ENCODE data around the gene KRTAP2-4.
"Not testable (repeated sequence)": the region's sequence is repeated elsewhere in the genome, so short reads cannot be mapped to it uniquely, and the experiment has no call there.

KRTAP2-4 gene

DNA sequence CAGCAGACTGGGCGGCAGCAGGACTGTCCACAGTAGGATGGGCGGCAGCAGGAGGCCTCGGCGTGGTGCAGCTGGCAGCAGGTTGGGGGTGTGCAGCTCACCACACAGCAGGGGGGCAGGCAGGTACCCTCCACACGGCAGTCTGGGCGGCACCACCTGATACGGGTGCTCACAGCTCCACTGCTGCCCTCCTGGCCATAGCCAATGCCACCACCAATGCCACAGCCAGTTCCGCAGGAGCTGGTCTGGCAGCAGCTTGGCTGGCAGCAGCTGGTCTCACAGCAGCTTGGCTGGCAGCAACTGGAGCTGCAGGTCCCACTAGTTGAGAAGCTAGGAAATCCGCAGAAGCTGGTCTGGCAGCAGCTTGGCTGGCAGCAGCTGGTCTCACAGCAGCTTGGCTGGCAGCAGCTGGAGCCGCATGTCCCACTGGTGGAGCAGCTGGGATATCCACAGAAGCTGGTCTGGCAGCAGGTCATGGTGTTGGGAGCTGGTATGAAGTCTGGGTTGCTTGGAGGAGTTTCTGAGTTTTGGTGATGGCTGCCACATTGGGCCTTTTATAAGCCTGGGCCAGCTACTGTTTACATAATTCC lies 31.2 kb downstream of the KRTAP2-4 start, which contains the start of gene KRTAP1-3:
Gene KRTAP1-3 (minus strand): TSS at position 529 of the 590 bp plus-strand sequence. CDS start 53 bp downstream, at position 476.
- not testable (repeated sequence) for DNase-seq

DNA sequence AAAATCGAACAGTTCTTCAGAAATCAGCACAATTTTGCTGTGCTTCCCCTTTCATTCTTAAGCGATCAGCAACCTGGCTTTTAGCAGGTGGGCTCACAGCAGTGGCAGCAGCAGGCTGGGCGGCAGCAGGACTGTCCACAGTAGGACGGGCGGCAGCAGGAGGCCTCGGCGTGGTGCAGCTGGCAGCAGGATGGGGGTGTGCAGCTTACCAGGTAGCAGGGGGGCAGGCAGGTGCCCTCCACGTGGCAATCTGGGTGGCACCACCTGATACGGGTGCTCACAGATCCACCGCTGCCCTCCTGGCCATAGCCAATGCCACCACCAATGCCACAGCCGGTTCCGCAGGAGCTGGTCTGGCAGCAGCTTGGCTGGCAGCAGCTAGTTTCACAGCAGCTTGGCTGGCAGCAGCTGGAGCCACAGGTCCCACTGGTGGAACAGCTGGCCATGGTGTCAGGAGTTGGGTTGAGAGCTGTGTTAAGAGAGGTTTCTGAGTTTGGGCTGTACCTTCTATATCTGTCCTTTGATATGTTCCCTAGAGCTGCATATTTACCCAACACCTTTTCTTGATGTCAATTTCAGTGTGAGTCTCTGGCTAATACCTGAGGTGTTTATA lies 35.9 kb downstream of the KRTAP2-4 start, which contains the start of gene KRTAP1-4:
Gene KRTAP1-4 (minus strand): TSS at position 563 of the 613 bp plus-strand sequence. CDS start 117 bp downstream, at position 446.
- no peak for DNase-seq

DNA sequence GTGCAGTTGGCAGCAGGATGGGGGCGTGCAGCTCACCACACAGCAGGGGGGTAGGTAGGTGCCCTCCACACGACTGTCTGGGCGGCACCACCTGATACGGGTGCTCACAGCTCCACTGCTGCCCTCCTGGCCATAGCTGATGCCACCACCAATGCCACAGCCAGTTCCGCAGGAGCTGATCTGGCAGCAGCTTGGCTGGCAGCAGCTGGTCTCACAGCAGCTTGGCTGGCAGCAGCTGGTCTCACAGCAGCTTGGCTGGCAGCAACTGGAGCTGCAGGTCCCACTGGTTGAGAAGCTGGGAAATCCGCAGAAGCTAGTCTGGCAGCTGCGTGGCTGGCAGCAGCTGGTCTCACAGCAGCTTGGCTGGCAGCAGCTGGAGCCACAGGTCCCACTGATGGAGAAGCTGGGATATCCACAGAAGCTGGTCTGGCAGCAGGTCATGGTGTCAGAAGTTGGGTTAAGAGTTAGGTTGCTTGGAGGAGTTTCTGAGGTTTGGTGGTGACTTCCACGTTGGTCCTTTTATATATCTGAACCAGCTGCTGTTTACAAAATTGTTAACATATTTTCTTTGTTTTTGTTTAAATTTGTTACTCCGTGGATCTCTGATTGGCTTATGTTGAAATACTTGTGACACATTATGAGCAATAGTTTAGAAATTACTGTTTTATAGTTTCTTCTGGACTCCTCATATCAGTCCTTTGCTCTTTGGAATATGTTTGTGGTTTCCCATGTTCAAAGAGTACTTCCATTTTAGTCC lies 38.8 kb downstream of the KRTAP2-4 start, which contains the start of gene KRTAP1-5:
Gene KRTAP1-5 (minus strand): TSS at position 494 of the 757 bp plus-strand sequence. CDS start 53 bp downstream, at position 441.
- no peak for DNase-seq

DNA sequence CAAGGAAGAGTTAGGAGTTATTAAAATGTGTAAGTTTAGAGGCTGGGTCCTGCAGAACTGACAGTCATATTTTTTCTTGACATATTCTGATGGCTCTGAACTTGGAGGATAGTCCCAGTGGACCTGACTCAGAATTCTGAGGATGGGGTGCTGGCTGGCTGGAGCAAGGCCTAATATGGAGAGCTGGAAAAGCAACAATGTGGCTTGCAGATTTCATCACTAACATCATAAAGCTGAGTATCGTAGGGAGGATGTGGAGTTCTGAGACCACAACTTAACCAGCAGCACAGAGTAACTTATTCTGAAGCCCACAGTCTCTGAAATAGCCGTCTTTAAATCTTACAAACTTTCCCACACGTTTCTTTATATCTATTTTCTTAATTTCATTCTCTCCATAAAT lies 41.0 kb downstream of the KRTAP2-4 start:
- DNase-seq, result no peak

DNA sequence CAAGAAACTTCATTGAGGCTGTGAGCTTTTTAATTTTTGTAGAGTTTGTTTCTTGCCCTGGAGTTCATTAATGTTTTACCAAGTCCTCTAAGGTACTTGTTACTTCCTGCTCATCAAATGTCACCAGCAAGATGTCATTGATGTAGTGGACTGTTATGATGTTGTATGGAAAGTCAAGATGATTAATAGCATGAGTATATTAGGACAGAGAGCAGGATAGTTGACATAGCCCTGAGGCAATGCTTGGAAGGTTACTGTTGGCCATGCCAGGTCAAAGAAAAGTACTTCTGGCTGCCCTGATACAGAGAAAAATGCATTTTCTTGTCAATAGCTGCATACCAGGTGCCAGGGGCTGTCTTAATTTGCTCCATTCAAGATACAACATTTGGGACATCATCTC lies 45.3 kb downstream of the KRTAP2-4 start:
- no peak for DNase-seq

DNA sequence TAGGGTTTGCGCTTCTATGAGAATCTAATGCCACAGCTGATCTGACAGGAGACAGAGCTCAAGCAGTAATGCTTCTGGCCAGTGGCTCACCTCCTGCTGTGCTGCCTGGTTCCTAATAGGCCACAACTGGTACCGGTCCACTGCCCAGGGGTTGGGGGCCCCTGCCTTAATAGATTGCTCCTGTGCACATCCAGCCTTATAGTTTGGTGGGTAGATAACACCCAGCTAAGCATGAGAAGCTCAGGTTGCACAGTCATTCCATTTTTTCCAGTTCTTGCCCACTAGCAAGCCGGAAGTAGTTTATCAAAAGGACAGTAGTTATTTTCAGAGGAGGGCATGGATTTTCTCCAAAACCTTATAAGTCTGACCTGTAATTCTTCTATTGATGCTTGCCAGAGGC lies 46.3 kb downstream of the KRTAP2-4 start:
- DNase-seq, result no peak

DNA sequence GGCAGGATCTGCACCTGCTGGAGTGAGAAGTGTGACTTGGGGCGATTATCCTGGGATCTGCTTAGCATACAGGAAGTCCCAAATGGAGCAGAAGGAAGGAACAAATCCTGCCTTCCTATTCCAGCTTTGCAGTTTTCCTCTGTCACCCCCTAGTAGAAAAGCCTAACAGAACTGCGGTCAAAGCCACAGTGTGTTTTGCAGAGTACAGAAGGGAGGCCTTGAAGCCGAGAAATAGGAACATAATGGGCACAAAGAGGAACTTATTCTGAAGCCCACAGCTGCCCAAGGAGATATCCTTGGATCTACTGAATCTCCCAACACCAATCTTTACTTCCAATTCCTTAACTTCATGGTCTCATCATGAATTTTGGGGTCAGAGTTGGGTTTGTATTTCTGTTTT lies 47.1 kb downstream of the KRTAP2-4 start:
- DNase-seq, result no peak

DNA sequence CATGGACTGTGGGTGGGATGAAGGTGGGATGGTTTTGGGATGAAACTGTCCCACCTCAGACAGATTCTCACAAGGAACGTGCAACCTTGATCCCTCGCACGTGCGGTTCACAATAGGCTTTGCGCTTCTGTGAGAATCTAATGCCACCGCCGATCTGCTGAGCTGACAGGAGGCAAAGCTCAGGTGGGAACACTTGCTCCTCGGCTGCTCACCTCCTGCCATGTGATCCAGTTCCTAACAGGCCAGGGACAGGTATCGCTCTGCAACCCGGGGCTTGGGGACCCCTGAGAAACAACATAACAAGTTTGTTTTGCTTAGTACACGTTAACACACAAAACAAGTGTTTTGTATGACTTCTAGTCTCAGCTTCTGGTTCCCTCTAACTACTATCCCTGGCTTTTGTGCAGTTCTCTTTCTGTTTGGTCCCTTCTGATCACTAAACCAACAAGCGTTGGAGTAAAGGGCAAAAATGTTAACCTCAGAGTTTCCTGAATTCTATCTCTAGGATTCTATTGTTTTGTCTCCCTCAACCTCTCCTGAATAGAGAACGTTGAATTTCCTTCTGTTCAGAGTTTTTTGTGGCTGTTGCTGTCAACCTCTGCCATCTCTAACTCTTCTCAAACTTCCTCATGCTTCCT lies 49.0 kb downstream of the KRTAP2-4 start:
- no peak for DNase-seq

DNA sequence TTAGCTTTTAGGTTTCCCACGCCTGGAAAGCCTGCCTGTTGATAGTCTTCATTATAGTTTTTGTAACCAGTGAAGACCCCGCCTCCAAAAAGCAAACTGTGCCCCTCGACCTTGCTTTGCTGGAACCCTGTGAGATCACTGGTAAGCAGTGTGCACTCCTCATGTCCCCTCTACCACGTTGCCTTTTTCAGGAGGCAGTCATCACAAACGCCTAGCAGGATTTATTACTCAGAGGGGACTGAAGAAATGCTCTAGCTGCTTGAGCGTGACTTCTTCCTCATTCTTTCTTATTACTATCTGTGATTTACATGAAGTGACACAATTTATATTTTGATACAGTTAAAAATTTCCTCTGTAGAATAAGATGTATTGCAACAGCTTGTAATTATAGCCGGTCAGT lies 50.2 kb downstream of the KRTAP2-4 start:
- DNase-seq, result no peak

All from stimulated activated CD8-positive, alpha-beta memory T cell treated with anti-CD3 and anti-CD28 coated beads, Interleukin-4, amount 100 ng/mL, for 48 hours (primary cell).